ENCODE results near the gene NEK7.
"Not testable (repeated sequence)": the region's sequence is repeated elsewhere in the genome, so short reads cannot be mapped to it uniquely, and the experiment has no call there.

NEK7 gene

GRCh38 chr1:198212675-198213074 is 55.9 kb downstream of the NEK7 start:
- no peak for DNase-seq

GRCh38 chr1:198214924-198215323 is 58.1 kb downstream of the NEK7 start:
- no peak for DNase-seq

DNA sequence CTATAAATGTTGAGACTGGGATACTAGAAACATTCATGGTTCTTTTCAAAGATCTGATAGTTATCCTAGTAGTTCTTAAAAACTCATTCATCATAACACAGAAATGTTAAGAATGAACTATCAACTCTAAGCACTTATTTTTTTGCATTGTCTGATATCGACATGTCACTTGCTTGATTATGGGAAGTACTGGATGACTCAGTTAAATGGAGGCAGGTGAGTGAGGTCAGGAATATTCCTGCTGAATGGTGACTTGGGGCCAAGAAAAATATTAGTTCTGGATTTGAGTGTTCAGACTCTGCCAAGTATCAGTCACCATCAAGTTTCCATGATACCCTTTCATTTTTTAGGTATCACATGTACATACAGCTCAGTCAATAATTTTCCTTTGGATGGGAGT is 63.6 kb downstream of the NEK7 start:
- no peak for DNase-seq

DNA sequence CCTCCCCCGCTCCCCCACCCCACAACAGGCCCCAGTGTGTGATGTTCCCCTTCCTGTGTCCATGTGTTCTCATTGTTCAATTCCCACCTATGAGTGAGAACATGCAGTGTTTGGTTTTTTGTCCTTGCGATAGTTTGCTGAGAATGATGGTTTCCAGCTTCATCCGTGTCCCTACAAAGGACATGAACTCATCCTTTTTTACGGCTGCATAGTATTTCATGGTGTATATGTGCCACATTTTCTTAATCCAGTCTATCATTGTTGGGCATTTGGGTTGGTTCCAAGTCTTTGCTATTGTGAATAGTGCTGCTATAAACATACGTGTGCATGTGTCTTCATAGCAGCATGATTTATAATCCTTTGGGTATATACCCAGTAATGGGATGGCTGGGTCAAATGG is 70.2 kb downstream of the NEK7 start:
- not testable (repeated sequence) for DNase-seq

DNA sequence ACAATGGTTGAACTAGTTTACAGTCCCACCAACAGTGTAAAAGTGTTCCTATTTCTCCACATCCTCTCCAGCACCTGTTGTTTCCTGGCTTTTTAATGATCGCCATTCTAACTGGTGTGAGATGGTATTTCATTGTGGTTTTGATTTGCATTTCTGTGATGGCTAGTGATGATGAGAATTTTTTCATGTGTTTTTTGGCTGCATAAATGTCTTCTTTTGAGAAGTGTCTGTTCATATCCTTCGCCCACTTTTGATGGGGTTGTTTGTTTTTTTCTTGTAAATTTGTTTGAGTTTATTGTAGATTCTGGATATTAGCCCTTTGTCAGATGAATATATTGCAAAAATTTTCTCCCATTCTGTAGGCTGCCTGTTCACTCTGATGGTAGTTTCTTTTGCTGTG is 70.7 kb downstream of the NEK7 start:
- not testable (repeated sequence) for DNase-seq

GRCh38 chr1:198228925-198229324 is 72.1 kb downstream of the NEK7 start:
- no peak for DNase-seq

DNA sequence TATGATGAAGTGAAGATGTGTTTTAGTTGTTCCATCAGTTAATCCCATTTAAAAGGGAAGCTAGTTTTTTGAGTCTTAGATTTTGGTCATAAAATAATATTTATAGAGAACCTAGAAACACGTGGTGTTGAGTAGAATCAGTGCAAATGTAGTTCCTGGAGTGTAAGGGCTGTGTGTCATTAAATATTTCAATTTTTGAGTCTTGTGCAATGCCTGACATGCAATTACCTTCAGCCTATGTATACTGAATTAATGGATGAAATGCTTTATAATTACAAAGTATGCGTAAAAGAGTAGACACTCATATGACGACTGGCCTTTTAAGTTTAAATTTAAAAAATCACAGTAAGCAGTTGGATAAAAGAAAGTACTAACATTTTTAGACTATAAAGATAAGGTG is 75.0 kb downstream of the NEK7 start:
- no peak for DNase-seq

DNA sequence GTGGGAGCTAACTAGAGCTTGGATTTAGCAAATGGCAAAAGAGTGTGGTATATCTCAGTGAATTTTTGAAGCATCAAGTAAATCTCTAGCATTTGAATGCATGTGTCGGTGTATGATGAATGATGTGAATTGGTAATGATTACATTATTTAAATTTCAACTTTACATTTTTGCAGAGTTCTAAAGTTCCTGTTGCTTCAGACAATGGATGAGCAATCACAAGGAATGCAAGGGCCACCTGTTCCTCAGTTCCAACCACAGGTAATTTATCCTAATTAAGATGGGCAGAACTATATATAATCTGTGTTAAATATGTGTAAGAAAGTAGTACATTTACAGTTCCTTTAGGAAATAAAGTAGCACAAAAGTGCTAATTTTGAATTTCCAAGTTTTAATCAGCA is 75.6 kb downstream of the NEK7 start:
- DNase-seq = no peak

DNA sequence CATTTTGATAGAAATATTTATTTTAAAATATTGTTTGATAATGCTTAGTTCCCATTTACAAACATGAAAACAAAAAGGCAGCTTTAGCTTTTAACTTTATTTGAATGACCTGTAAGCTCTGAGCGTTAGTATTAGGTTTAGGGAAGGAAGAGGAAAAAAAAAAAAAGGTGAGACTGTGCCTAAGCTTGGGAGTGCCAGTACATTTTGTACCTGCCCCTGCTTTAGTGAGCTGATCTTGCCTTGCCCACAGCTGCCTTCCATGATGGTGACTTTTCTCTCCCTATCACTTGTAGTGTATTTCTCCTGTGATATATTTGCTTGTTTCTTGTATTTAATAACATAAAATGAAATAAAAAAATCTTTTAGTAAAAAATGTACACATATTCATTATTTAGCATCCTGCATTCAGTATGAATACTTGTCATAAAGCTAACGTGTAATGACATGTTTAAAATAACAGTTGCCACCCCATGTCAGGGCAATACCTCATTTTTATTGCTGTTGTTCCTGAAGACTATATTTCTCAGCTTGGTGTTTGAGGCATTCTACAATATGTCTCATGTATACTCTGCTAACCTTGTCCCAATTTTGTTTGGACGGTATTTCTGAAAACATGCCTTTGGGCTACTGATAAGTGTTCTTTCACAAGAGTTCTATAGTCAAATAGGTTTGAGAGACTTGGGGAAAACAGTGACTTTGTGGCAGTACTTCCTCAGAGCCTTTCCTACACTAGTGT is 76.3 kb downstream of the NEK7 start:
- DNase-seq = no peak

- DNase-seq = no peak
Measured at GRCh38 chr1:198234520-198235251, 77.9 kb downstream of the NEK7 start.

DNA sequence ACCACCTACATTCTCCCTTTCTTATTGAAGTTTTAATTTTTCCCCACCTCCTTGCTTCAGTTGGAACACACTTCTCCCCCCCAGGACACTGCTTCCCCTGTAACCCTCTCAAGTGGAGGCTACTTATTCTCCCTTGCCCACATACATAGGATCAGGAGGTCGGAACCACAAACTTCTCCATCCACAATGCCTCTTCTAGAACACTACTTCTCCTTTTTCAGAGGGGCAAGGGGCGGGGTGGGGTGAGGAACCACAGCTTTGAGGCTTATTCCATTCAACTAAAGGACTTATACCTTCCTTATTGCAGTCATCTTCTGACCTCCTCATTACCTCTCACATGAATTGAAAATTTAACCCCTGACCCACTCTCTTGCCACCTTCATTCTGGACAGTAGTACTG is 81.3 kb downstream of the NEK7 start:
- no peak for DNase-seq

- no peak for DNase-seq
Measured at GRCh38 chr1:198241553-198241952, 84.8 kb downstream of the NEK7 start.

- no peak for DNase-seq
Measured at GRCh38 chr1:198244772-198245171, 88.0 kb downstream of the NEK7 start.

- no peak for DNase-seq
Measured at GRCh38 chr1:198245379-198245778, 88.6 kb downstream of the NEK7 start.

- DNase-seq = no peak
Measured at GRCh38 chr1:198246337-198246736, 89.5 kb downstream of the NEK7 start.

DNA sequence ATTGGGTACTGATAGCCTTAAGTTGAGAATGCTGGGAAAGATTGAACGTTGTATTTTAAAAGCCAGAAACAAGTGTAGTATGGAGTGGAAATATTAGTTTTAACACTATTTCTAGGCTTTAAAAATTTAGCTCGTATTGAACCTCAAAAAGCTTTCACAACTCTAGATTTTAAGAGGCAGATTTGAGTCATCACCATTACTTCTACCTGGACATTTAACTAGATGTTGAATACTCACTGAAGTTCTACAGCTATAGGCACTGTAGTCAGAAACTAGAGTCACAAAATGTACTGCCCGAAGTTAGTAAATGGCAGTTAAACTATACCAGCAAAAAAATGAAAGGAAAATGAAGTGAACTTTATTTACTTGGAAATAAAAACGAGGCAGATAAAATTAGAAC is 96.5 kb downstream of the NEK7 start:
- DNase-seq = no peak

- no peak for DNase-seq
Measured at GRCh38 chr1:198253668-198254067, 96.9 kb downstream of the NEK7 start.

DNA sequence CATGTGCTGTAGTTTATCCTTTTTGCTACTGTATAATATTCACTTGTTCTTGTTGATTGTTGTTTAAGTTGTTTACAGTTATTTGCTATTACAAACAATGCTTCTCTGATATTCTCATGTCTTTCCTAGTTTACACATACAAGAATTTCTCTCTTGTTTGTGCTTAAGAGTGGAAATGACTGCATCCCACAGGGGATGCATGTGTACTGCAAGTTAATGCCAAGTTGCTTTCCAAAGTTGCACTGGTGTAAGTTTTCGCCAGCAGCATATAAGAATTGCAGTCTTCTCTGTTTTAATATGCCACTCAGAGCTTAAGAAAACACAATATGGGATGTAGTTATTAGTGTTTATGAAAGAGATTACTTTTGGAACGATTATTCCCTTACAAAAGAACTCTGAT is 97.7 kb downstream of the NEK7 start:
- no peak for DNase-seq

DNA sequence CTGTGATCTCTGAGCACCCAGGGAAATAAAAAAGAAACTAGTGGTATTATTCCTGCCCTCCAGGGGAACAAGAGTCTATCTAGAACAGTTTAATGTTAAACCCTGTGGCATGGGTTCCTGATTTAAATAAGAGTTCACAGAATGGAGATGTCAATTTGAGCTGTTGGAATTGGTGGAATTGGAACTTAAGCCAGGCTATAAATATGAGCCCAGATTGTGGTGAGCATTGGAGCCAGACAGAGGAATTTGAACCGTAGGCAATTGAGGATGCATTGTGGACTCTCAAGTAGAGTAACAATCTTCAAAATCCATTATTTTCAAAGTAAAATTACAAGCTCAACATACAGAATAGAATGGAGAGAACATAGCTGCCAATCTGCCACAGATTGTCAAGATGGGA is 98.2 kb downstream of the NEK7 start:
- no peak for DNase-seq

- DNase-seq = no peak
Measured at GRCh38 chr1:198255784-198256183, 99.0 kb downstream of the NEK7 start.

GRCh38 chr1:198258491-198258890 is 101.7 kb downstream of the NEK7 start:
- DNase-seq = no peak

DNA sequence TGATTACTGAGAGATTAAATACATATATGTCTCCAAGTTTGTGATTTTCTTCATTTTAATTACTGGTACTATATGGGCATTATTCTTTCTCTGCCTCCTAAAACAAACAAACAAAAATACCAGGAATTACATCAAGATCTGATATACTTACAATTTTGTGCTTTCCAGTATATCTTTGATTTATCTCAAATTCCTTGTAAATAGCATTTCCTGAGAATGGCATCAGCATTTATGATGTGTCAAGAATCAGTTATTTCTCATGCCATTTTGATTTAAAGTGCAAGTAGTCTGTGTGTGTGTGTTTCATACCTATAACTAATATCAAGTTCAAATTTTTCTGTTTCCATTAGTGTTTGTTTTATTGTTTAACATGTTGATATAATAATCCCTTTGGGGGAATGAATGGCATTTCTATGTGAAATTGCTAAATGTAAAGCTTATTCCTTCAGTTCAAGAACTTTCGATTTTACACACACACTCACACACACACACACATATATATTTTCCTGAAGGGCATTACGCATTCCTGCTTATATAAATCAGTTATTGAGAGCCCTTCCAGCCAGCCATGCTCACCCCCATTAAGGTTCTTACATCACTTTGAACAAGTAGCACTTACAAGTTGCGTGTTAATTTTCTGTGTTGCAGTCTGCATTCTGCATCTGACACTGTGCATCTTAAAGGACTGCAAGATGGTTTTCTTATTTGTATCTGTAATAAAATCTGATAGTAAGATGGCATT is 102.7 kb downstream of the NEK7 start:
- DNase-seq = no peak

- DNase-seq = no peak
Measured at GRCh38 chr1:198261886-198262285, 105.1 kb downstream of the NEK7 start.

DNA sequence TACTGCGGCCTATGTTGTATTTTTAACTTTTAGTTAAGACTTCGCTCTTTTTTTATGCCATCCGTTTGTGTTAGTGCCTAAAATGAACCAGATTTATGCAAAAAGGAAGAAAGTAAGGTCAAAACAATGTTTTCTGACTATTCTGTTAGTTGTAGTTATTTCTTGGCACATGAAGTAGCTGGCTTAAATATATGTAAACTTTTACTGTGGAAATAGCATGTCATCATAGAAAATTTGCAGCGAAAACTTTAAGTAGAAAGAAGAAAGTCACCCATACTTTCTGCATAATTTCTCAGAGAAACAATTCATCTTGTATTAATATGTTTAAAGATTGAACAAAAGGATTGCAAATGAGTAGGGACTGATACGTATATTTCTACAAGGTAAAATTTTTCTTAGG is 106.4 kb downstream of the NEK7 start:
- no peak for DNase-seq

All from NCI-H510A (cell line).